ENCODE measurements around the gene CTDSPL. TPM values are rescaled to one million over a fixed set of nuclear protein-coding genes. Genes with fewer than 3 reads are reported as not detected.

Gene CTDSPL
- total RNA-seq, 1 experiment from 2014 or later, result 81.9 TPM

DNA sequence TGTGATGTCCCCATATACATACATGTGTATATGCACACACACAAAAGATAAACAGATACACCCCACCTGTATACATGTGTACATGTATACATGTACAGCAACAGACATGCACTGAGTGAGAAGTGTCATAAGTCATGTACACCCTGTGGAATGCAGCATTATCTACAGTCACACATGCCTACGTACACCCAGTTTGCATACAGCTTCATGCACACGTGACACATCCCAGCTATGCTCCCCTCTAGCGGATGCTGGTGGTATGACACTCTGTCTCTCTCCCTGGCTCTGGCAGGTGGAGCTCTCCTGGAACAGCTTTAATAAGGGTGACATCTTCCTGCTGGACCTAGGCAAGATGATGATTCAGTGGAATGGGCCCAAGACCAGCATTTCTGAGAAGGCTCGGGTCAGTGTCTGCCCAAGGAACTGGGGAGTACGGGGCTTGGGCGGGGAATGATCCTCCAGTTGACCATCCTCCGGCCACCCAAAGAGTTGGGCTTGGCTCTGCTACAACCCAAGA lies 135.2 kb downstream of the CTDSPL start:
- CTCF ChIA-PET, result interaction anchor here (0.6 to 3.2 kb wide), 11 partner anchors 8 to 168 kb away, joined by 3 to 50 read pairs (median 5); partner anchors contain the start of gene OXSR1
- no peaks in the 10 kb centered on the region for H3K27me3 Mint-ChIP-seq (ENCODE audit: unreplicated experiment)
- H3K27ac Mint-ChIP-seq (ENCODE audit: unreplicated experiment), result peak overlapping the region; percentile 60
- peaks cover 42% of the 10 kb centered on the region for H3K36me3 Mint-ChIP-seq (ENCODE audit: insufficient read depth, unreplicated experiment)
- TF ChIP-seq, protein P1, sequence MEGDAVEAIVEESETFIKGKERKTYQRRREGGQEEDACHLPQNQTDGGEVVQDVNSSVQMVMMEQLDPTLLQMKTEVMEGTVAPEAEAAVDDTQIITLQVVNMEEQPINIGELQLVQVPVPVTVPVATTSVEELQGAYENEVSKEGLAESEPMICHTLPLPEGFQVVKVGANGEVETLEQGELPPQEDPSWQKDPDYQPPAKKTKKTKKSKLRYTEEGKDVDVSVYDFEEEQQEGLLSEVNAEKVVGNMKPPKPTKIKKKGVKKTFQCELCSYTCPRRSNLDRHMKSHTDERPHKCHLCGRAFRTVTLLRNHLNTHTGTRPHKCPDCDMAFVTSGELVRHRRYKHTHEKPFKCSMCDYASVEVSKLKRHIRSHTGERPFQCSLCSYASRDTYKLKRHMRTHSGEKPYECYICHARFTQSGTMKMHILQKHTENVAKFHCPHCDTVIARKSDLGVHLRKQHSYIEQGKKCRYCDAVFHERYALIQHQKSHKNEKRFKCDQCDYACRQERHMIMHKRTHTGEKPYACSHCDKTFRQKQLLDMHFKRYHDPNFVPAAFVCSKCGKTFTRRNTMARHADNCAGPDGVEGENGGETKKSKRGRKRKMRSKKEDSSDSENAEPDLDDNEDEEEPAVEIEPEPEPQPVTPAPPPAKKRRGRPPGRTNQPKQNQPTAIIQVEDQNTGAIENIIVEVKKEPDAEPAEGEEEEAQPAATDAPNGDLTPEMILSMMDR (IDR thresholded peaks at IDR 0.05; ENCODE audit: unreplicated experiment), result peak; percentile 87
- intact Hi-C loops (cut with micrococcal nuclease; ENCODE audit: unreplicated experiment), result loop anchor here (1.0 kb wide), 1 partner anchor 23 kb away; no protein-coding TSS in a partner anchor
- H3K9me3 Mint-ChIP-seq (ENCODE audit: low read depth, unreplicated experiment), result no peaks in the 10 kb centered on the region
- no peak overlapping the region for H3K4me3 Mint-ChIP-seq (ENCODE audit: low read depth, unreplicated experiment)
- no TSS peak for BruUV-seq (replicated peaks)
- peak; percentile 86 for DNase-seq
- H3K4me1 Mint-ChIP-seq (ENCODE audit: low read depth, unreplicated experiment), result peaks cover 38% of the 10 kb centered on the region

DNA sequence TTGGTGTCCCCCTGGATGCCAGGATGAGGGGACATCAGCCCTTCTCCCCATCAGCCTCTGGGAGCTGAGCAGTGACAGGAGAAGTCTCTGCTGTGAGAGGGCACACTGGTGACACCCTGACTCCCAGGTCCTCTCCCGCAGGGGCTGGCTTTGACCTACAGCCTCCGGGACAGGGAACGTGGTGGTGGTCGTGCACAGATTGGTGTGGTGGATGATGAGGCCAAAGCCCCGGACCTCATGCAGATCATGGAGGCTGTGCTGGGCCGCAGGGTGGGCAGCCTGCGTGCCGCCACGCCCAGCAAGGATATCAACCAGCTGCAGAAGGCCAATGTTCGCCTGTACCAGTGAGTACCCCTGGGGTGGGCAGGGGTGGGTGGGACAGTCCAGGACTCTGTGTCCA lies 135.7 kb downstream of the CTDSPL start:
- Mint-ChIP-seq H3K4me1 (ENCODE audit: low read depth, unreplicated experiment) (peaks cover 33% of the 10 kb centered on the region), H3K27ac (ENCODE audit: unreplicated experiment) (no peak overlapping the region), H3K36me3 (ENCODE audit: insufficient read depth, unreplicated experiment) (peaks cover 42% of the 10 kb centered on the region), H3K27me3 (ENCODE audit: unreplicated experiment) (no peaks in the 10 kb centered on the region), H3K9me3 (ENCODE audit: low read depth, unreplicated experiment) (no peaks in the 10 kb centered on the region), H3K4me3 (ENCODE audit: low read depth, unreplicated experiment) (no peak overlapping the region)
- TF ChIP-seq, protein P1 (IDR thresholded peaks at IDR 0.05; ENCODE audit: unreplicated experiment), result no peak
- CTCF ChIA-PET, result interaction anchor here (0.9 to 3.2 kb wide), 10 partner anchors 8 to 168 kb away, joined by 3 to 50 read pairs (median 6); partner anchors contain the start of gene OXSR1
- no peak for DNase-seq
- intact Hi-C loops (cut with micrococcal nuclease; ENCODE audit: unreplicated experiment), result loop anchor here (1.0 kb wide), 1 partner anchor 23 kb away; no protein-coding TSS in a partner anchor
- BruUV-seq (replicated peaks), result no TSS peak

DNA sequence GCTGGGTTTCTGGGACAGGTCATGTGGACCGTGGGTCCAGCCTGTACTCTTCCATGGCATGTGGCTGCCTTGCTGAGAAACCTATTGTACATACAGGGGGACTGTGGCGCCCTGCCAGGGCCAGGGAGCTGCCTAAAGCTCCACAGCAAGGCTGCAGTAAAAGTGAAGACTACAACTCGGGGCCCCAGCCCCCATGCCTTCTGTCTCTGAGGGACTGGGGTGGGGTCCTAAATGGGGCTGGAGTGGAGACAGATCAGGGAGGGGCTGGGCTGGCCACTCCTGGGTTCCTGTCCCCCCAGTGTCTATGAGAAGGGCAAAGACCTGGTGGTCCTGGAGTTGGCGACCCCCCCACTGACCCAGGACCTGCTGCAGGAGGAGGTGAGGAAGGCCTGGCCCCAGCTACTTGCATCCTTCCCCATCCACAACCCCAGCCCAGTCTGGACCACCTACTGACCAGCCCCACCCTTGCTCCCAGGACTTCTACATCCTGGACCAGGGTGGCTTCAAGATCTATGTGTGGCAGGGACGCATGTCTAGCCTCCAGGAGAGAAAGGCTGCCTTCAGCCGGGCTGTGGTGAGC lies 136.2 kb downstream of the CTDSPL start:
- Mint-ChIP-seq H3K36me3 (ENCODE audit: insufficient read depth, unreplicated experiment) (peaks cover 38% of the 10 kb centered on the region), H3K4me1 (ENCODE audit: low read depth, unreplicated experiment) (peaks cover 29% of the 10 kb centered on the region), H3K9me3 (ENCODE audit: low read depth, unreplicated experiment) (no peaks in the 10 kb centered on the region), H3K4me3 (ENCODE audit: low read depth, unreplicated experiment) (no peak overlapping the region), H3K27ac (ENCODE audit: unreplicated experiment) (no peak overlapping the region), H3K27me3 (ENCODE audit: unreplicated experiment) (no peaks in the 10 kb centered on the region)
- TF ChIP-seq, protein P1 (IDR thresholded peaks at IDR 0.05; ENCODE audit: unreplicated experiment), result no peak
- BruUV-seq (replicated peaks), result no TSS peak
- no peak for DNase-seq
- intact Hi-C loops (cut with micrococcal nuclease; ENCODE audit: unreplicated experiment), result loop anchor here (1.0 kb wide), 1 partner anchor 24 kb away; no protein-coding TSS in a partner anchor
- CTCF ChIA-PET, result interaction anchor here (1.2 to 3.2 kb wide), 2 partner anchors 24 to 144 kb away, joined by 5 to 50 read pairs; no protein-coding TSS in a partner anchor

DNA sequence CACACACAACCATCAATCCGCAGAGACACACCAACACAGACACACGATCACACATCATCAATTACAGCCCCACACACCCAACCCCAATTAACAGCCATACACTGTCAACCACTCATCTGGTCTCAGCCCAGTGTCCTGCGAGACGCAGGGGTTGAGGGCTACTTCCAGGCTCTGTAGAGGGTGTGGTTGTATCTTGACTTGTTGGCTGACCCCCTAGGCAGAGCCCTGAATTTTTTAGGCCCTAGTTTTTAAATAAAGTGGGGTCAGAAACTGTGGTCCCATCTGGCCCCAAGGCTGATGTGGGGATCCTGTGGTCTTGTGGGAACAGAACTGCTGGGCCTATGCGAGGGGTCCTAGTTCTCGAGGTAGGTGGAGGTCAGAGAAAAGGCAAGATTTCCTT lies 138.2 kb downstream of the CTDSPL start:
- CTCF ChIA-PET, result no interaction called here
- BruUV-seq (replicated peaks), result no TSS peak
- no peak overlapping the region for H3K4me3 Mint-ChIP-seq (ENCODE audit: low read depth, unreplicated experiment)

More for the DNA sequence above, 138.2 kb downstream of the CTDSPL start:
- Mint-ChIP-seq H3K27me3 (ENCODE audit: unreplicated experiment) (no peaks in the 10 kb centered on the region), H3K36me3 (ENCODE audit: insufficient read depth, unreplicated experiment) (peaks cover 50% of the 10 kb centered on the region), H3K9me3 (ENCODE audit: low read depth, unreplicated experiment) (no peaks in the 10 kb centered on the region), H3K4me1 (ENCODE audit: low read depth, unreplicated experiment) (peaks cover 34% of the 10 kb centered on the region), H3K27ac (ENCODE audit: unreplicated experiment) (no peak overlapping the region)
- intact Hi-C loops (cut with micrococcal nuclease; ENCODE audit: unreplicated experiment), result loop anchor here (5.0 kb wide), 1 partner anchor 42 kb away; no protein-coding TSS in a partner anchor
- no peak for DNase-seq
- TF ChIP-seq, protein P1 (IDR thresholded peaks at IDR 0.05; ENCODE audit: unreplicated experiment), result no peak
